Fibroblast of lung (primary cell): ENCODE results near the gene TES.

ENCODE experiments used
- CTCF ChIP-seq, 2 donors: IDR thresholded peaks in 1 of 2; conservative IDR thresholded peaks in 1 of 2; 1 replicate in 1 of 2; 2 replicates in 1 of 2; pipeline ENCODE4 v1.5.1; 2011 to 2012; ENCODE audit warnings: low read length in 2 of 2, control low read depth in 1 of 2, inconsistent platforms in 1 of 2, low read depth in 1 of 2, mild to moderate bottlenecking in 1 of 2
- EZH2 ChIP-seq: IDR thresholded peaks from 2 replicates; pipeline ENCODE4 v1.5.1; 2012; ENCODE audit warnings: low read length, control low read depth, mild to moderate bottlenecking; ENCODE audit errors: missing control alignments

- TF ChIP-seq CTCF (conservative IDR thresholded peaks at IDR 0.05 in 1 of 2, IDR thresholded peaks at IDR 0.05 in 1 of 2; ENCODE audit: low read depth in 1 of 2, low read length in 2 of 2) (no peak), EZH2 (no peak)
Measured at GRCh38 chr7:116246357-116246756, 36.0 kb downstream of the TES start.
